Skeletal muscle tissue (tissue), 4 donors: ENCODE results near the gene USH2A. TPM values are rescaled to one million over a fixed set of nuclear protein-coding genes. Genes with fewer than 3 reads are reported as not detected.

Source experiments
- H3K27ac ChIP-seq: one replicate; pipeline ENCODE4 v1.7.0; 2013; ENCODE audit warnings: mild to moderate bottlenecking, low read depth, low read length, inconsistent platforms
- H3K27me3 ChIP-seq, 3 donors: one replicate each; pipeline ENCODE4 v1.7.0; 2013; ENCODE audit warnings: low read length in 3 of 3; ENCODE audit not compliant: control insufficient read depth in 3 of 3, insufficient read depth in 3 of 3
- H3K36me3 ChIP-seq, 3 donors: one replicate each; pipeline ENCODE4 v1.7.0; 2013; ENCODE audit warnings: low read length in 3 of 3; ENCODE audit not compliant: control insufficient read depth in 3 of 3, insufficient read depth in 3 of 3
- H3K4me1 ChIP-seq, 3 donors: one replicate each; pipeline ENCODE4 v1.7.0; 2013; ENCODE audit warnings: low read length in 3 of 3, mild to moderate bottlenecking in 3 of 3; ENCODE audit not compliant: control insufficient read depth in 3 of 3, insufficient read depth in 3 of 3
- H3K4me3 ChIP-seq, 3 donors: one replicate each; pipeline ENCODE4 v1.7.0; 2013; ENCODE audit warnings: low read length in 3 of 3
- H3K9ac ChIP-seq, 3 donors: one replicate each; pipeline ENCODE4 v1.7.0; 2013; ENCODE audit warnings: low read length in 3 of 3, mild to moderate bottlenecking in 3 of 3, moderate library complexity in 2 of 3, low read depth in 1 of 3
- H3K9me3 ChIP-seq, 3 donors: one replicate each; pipeline ENCODE4 v1.7.0; 2013; ENCODE audit warnings: low read length in 3 of 3; ENCODE audit not compliant: control insufficient read depth in 3 of 3
- total RNA-seq: library from RNA; depleted of rRNA; stranded (reverse); fragments of >200 nt; gene quantifications from one replicate; pipeline ENCODE4 v1.2.3, GENCODE V29; 2014
- donor health status: Osteomylitis.

The USH2A gene
- total RNA-seq, 1 donor from 2014 or later: 0.52 TPM

GRCh38 chr1:215748431-215748830 is 674.8 kb downstream of the USH2A start:
- no peaks in the 10 kb centered on the region for H3K9me3 ChIP-seq
- H3K9ac ChIP-seq: no peak overlapping the region
- no peaks in the 10 kb centered on the region for H3K4me1 ChIP-seq
- no peak overlapping the region for H3K4me3 ChIP-seq
- no peaks in the 10 kb centered on the region for H3K27me3 ChIP-seq
- no peak overlapping the region for H3K27ac ChIP-seq
- H3K36me3 ChIP-seq: no peaks in the 10 kb centered on the region

GRCh38 chr1:215744419-215744818 is 678.8 kb downstream of the USH2A start:
- Histone ChIP-seq H3K4me3 (no peak overlapping the region), H3K27me3 (no peaks in the 10 kb centered on the region), H3K9me3 (no peaks in the 10 kb centered on the region), H3K36me3 (no peaks in the 10 kb centered on the region), H3K9ac (no peak overlapping the region), H3K27ac (no peak overlapping the region), H3K4me1 (no peaks in the 10 kb centered on the region)

- no peak overlapping the region for H3K27ac ChIP-seq
- peaks cover 0 to under 1% (median 0%) of the 10 kb centered on the region in 3 donors for H3K9me3 ChIP-seq
- no peak overlapping the region for H3K9ac ChIP-seq
Measured at GRCh38 chr1:215739025-215739424, 684.2 kb downstream of the USH2A start.

DNA sequence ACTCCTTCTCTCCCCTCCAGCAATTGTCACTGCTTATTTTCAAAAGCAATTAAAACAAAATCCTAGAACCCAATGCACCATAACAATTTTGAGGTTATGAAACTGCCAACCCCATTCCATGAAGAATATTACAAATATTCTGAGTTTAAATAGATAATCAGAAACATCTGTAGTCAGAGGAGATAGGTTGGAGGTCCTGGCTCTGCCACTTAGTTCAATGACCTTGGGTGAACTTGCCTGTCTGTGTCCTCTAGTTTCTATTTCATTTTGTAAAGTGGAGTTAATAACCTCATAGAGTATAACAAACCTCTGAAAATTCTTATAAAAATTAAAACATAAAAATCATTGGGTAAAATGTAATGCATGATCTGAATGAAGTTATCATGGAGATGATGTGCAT is 691.5 kb downstream of the USH2A start:
- Histone ChIP-seq H3K27me3 (no peaks in the 10 kb centered on the region), H3K36me3 (no peaks in the 10 kb centered on the region), H3K4me3 (no peak overlapping the region), H3K27ac (no peak overlapping the region), H3K9me3 (peaks cover 0 to 2% (median 0%) of the 10 kb centered on the region in 3 donors), H3K9ac (no peak overlapping the region), H3K4me1 (no peaks in the 10 kb centered on the region)

More at GRCh38 chr1:215739025-215739424, 684.2 kb downstream of the USH2A start:
- Histone ChIP-seq H3K4me1 (no peaks in the 10 kb centered on the region), H3K27me3 (no peaks in the 10 kb centered on the region), H3K36me3 (no peaks in the 10 kb centered on the region), H3K4me3 (no peak overlapping the region)

DNA sequence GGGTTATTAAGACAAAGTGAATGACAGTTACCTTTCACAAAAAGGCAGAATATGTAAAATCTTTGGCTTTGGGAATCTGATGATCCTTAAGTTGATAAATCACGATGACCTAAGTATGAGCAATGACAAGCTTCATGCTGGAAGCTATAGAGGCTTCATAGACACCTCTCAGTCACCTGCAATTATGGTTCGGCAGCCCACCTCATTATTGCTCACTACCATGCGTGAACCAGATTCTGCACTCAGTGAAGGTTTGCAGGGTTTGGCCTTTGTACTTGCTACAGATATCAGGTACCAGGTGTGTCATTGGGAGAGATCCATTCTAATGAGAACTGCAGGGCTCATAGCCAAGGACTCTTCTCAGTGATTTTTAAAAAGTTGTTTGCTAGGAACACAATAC is 692.6 kb downstream of the USH2A start:
- H3K4me1 ChIP-seq: no peaks in the 10 kb centered on the region
- H3K9ac ChIP-seq: no peak overlapping the region
- H3K27ac ChIP-seq: no peak overlapping the region
- H3K4me3 ChIP-seq: no peak overlapping the region
- H3K9me3 ChIP-seq: peaks cover 0 to 2% (median 0%) of the 10 kb centered on the region in 3 donors
- H3K36me3 ChIP-seq: no peaks in the 10 kb centered on the region
- H3K27me3 ChIP-seq: no peaks in the 10 kb centered on the region

DNA sequence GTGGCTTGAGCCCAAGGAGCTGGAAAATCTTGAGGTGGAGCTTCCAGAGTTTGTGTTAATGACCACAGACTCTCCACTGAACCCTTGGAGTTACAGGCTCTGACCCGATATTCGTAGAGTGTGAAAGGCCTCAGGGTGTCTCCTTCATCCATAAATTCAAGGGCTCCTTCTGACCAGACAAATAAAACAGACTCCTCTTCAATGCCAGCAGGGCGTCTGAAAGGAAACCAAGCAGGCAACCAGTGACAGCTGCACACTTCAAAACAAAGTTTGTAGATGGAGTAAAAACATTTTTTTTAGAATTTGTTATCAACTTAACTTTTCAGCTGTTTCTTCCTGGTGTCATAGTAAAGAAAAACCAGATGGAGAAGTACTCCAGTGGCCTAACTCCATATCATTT is 695.1 kb downstream of the USH2A start:
- Histone ChIP-seq H3K9me3 (no peaks in the 10 kb centered on the region), H3K36me3 (no peaks in the 10 kb centered on the region), H3K4me3 (no peak overlapping the region), H3K9ac (no peak overlapping the region), H3K27ac (no peak overlapping the region), H3K4me1 (no peaks in the 10 kb centered on the region), H3K27me3 (no peaks in the 10 kb centered on the region)

DNA sequence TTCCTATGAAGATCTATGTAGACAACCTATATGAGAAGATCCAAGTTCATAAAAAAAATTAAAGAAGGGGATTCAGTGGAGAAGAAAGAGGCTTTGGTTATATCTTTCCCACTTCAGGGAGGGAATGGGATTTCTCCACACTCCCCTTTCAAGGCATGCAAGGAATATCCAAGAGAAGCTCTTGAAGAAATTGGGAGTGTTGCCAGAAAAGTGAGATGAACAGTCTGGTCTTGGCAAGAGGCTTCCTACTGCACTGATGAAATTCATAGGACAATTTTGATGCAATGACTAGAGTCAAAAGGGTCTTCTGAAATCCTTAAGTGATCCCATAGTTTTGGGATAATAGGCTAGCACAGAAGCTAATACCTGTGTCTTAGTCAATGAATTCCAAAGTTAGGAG is 703.1 kb downstream of the USH2A start:
- Histone ChIP-seq H3K27me3 (no peaks in the 10 kb centered on the region), H3K4me3 (no peak overlapping the region), H3K9me3 (no peaks in the 10 kb centered on the region), H3K36me3 (no peaks in the 10 kb centered on the region), H3K27ac (no peak overlapping the region), H3K9ac (no peak overlapping the region), H3K4me1 (no peaks in the 10 kb centered on the region)

- no peaks in the 10 kb centered on the region for H3K27me3 ChIP-seq
- H3K36me3 ChIP-seq: no peaks in the 10 kb centered on the region
- H3K9me3 ChIP-seq: no peaks in the 10 kb centered on the region
- no peak overlapping the region for H3K9ac ChIP-seq
- H3K27ac ChIP-seq: no peak overlapping the region
- no peaks in the 10 kb centered on the region for H3K4me1 ChIP-seq
- H3K4me3 ChIP-seq: no peak overlapping the region
Measured at GRCh38 chr1:215719552-215719951, 703.7 kb downstream of the USH2A start.

- Histone ChIP-seq H3K9ac (no peak overlapping the region), H3K27ac (no peak overlapping the region), H3K9me3 (no peaks in the 10 kb centered on the region), H3K36me3 (no peaks in the 10 kb centered on the region), H3K4me1 (no peaks in the 10 kb centered on the region), H3K4me3 (no peak overlapping the region), H3K27me3 (no peaks in the 10 kb centered on the region)
Measured at GRCh38 chr1:215718575-215719287, 704.5 kb downstream of the USH2A start.

DNA sequence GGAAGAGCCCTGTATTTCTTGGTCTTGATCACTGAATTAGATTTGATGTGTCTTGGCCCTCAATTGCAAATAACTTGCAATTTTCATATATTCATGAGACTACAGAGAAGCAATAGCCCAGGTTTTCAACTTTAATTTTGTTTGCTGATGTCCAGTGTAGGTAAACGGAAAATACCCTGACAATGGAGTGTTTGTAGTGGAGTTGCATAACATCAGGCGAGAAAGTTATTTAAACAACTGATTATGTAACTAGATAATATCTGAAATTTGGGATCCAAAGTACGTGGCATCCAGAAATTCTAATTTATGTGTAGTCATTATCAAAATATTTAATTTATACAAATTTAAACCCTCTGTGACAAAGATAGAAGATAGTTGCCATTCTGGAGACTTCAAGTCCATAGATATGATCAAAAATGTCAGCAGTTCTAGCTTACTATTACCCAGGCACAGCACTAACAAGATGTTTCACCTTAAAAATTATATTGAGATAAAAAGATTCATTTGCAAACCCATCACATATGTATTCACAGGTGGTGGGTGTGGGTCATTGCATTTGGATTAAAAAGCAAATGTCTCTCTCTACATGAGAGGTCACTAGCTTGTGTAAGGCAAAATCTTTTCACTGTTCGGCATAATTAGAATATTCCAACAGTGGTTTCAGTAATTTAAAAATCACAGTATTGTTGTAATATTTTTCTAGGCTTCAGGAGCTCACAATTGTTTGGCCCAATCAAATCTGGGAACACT is 705.4 kb downstream of the USH2A start:
- Histone ChIP-seq H3K27ac (no peak overlapping the region), H3K9me3 (no peaks in the 10 kb centered on the region)

More for the DNA sequence above, 705.4 kb downstream of the USH2A start:
- H3K4me1 ChIP-seq: no peaks in the 10 kb centered on the region
- no peak overlapping the region for H3K4me3 ChIP-seq
- no peak overlapping the region for H3K9ac ChIP-seq
- no peaks in the 10 kb centered on the region for H3K36me3 ChIP-seq
- no peaks in the 10 kb centered on the region for H3K27me3 ChIP-seq
